WI38 (cell line): ENCODE measurements around the gene ADAT3.

Source experiments
- H3K4me3 ChIP-seq: 2 replicates; pipeline ENCODE4 v1.5.1; 2011; ENCODE audit warnings: low read depth, mild to moderate bottlenecking, control low read depth, low read length
- TF ChIP-seq, protein P1 (sequence below): IDR thresholded peaks from 2 replicates; pipeline ENCODE4 v1.5.1; 2012; ENCODE audit warnings: low read depth, mild to moderate bottlenecking, control low read depth, low read length

The ADAT3 gene

GRCh38 chr19:1947651-1948209 is 42.5 kb downstream of the ADAT3 start:
- TF ChIP-seq, protein P1, sequence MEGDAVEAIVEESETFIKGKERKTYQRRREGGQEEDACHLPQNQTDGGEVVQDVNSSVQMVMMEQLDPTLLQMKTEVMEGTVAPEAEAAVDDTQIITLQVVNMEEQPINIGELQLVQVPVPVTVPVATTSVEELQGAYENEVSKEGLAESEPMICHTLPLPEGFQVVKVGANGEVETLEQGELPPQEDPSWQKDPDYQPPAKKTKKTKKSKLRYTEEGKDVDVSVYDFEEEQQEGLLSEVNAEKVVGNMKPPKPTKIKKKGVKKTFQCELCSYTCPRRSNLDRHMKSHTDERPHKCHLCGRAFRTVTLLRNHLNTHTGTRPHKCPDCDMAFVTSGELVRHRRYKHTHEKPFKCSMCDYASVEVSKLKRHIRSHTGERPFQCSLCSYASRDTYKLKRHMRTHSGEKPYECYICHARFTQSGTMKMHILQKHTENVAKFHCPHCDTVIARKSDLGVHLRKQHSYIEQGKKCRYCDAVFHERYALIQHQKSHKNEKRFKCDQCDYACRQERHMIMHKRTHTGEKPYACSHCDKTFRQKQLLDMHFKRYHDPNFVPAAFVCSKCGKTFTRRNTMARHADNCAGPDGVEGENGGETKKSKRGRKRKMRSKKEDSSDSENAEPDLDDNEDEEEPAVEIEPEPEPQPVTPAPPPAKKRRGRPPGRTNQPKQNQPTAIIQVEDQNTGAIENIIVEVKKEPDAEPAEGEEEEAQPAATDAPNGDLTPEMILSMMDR = no peak
- H3K4me3 ChIP-seq = no peak overlapping the region

DNA sequence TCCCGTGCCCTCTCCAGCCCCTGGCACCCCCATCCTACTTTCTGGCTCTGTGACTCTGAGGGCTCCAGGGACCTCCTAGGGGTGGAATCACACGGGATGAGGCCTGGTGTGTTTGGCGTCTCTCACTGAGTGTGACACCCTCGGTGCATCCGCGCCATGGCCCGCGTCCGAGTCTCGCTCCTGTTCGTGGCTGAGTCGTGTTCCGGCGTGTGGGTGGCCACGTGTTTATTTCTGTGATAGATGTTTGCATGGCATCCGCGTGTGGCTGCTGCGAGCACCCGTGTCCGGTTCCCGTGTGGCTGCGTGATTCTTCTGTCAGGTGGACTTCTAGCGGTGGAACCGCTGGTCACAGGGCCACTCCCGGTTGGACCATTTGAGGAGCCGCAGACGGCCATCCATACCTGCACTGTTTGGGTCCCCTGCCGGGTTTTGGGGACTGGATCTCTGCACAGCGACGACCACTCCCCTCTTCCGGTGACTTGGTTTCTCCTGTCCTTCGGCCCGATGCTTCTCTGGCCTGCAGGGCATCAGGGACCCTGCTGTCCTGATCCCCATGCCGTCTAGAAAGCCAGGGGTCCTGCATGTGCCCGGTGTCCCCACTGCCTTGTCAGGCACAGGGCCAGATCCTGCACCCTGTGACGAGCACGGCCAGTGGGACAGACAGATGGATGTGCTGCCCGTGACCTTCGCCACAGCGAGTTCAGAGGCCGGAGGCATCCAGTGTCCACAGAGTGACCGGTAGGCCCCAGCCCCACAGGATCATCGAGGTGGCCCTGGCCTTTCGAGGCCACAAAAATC is 44.3 kb downstream of the ADAT3 start:
- TF ChIP-seq, protein P1 = no peak
- no peak overlapping the region for H3K4me3 ChIP-seq

DNA sequence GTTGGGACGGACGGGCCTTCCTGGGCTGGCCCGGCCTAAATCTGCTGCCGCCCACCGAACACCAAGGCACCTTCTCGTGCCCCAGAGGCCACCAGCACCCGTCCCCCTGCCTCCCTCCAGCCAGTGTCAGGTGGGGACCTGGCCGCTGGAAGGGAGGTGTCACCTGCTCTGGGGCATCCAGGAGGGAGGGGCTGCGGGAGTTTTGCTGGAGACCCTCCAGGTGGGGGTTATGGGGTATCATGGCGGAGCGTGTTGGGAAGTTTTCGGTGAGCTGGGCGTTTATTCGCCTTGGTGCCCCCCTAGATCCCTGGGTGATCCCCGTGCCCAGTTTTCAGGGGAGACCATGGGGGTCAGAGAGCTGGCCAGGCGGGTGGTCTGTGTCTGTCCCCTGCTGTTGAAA is 45.4 kb downstream of the ADAT3 start:
- H3K4me3 ChIP-seq = no peak overlapping the region
- TF ChIP-seq, protein P1 = no peak

DNA sequence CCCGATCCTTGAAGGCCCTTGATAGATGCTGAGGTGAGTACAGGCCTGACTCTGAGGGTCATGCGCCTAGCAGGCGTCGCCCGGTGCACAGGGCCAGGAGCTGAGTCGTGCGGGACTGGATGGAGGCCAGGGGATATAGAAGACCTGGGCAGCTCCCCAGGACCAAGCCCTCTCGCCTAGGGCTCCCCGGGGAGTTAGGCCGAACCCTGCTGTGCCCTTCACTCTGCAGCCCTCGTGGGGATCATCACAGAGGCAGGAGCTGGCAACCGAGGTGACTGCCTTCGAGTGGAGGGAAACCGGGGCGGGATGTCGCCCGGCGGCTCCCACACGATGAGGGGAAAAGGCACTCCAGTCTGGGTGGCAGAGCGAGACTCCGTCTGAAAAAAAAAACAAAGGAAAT is 47.4 kb downstream of the ADAT3 start:
- no peak overlapping the region for H3K4me3 ChIP-seq
- TF ChIP-seq, protein P1 = no peak

DNA sequence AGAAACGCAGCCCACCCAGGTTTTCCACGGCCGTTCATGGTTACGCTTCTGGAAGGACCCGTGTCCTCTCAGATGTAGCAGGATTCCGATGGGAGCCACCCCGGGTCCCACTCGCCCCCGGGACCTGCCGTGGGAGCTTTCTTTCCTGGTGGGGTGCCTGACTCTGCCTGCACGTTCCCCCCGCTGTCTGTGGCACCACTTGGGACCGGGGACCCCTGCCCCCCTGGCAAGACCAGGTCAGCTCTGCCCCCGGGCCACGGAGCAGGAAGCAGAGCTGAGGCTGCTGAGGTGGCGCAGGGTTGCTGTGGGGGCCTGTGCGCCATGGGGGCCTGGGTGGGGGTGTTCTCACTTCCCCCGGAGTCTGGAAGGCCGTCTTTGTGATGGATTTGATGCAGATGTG is 47.8 kb downstream of the ADAT3 start:
- TF ChIP-seq, protein P1 = no peak
- no peak overlapping the region for H3K4me3 ChIP-seq

DNA sequence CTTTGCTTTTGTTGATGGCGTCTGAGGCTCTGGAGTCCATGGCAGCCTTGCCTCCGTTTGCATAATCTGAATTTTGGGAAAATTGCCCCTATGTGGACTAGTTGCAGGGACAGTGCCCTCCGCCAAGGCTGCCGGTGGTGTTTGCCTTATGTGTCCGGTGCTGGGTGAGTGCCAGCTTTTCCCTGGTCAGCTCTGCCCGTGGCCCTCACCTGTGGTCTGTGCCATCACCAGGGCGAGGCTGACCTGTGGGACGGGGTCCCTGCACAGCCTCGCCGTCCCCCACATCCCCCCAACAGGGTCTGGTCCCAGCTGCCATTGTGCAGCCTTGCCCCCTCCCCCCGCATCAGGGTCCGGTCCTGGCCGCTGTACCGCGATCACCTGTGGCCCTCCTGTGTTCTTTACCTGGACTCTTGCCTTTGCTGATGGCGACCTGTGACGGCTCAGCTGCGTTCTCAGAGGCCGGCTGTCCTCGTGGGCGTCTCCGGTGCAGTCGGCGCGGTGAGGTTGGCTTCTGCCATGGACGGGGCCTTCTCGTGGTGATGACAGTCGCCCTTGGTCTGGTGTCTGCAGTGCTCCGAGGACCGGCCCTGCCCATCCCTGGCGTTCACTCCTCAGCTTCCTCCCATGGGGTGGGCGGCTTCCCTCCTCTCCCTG is 48.4 kb downstream of the ADAT3 start:
- TF ChIP-seq, protein P1 = no peak
- no peak overlapping the region for H3K4me3 ChIP-seq

DNA sequence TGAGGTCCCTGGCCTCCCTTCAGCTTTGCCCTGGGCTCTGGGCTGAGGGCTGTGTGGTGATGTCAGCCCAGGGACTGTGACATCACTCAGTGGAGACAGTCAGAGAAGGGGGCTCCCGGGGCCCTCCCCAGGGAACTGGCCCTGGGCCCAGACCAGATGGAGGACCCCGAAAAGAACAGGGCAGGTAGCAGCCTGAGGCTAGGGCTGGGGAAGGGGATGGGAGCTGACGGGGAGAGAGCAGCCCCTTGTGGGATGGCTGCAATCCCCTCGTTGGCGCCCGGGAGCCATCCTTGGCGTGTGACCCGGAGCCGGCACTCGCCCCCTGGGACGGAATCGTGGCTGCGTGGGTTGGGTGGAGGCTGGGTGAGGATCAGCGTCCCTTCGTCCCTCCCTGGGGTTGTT is 49.3 kb downstream of the ADAT3 start:
- TF ChIP-seq, protein P1 = no peak
- no peak overlapping the region for H3K4me3 ChIP-seq
